ENCODE data around the gene BORA.
"Not testable (repeated sequence)": the region's sequence is repeated elsewhere in the genome, so short reads cannot be mapped to it uniquely, and the experiment has no call there.

The BORA gene

GRCh38 chr13:72774019-72774418 lies 46.3 kb downstream of the BORA start:
- no peak for DNase-seq

GRCh38 chr13:72781451-72782439 lies 54.0 kb downstream of the BORA start, which contains the start of the genes DIS3 and PIBF1:
TSS of gene DIS3 (minus strand) at chr13:72781900. CDS start at chr13:72781832, 68 bp downstream.
TSS of gene PIBF1 (plus strand) at chr13:72782133. CDS start at chr13:72783470, 1,337 bp downstream.
- peak; percentile 100 for DNase-seq

GRCh38 chr13:72782717-72783116 lies 55.0 kb downstream of the BORA start:
- peak; percentile 44 for DNase-seq

DNA sequence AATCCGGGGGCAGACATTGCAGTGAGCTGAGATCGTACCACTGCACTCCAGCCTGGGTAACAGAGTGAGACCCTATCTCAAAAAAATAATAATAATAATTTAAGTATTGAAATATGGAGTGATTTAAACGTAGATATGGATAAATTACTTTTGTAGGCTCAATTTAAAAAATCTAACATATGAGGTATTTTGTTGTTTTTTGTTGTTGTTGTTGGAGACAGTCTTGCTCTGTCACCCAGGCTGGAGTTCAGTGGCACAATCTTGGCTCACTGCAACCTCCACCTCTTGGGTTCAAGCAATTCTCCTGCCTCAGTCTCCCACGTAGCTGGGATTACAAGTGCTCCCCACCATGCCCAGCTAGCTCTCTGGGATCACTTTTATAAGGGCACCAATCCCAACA lies 57.0 kb downstream of the BORA start:
- not testable (repeated sequence) for DNase-seq

- DNase-seq = no peak
Measured at GRCh38 chr13:72788831-72789230, 61.1 kb downstream of the BORA start.

- no peak for DNase-seq
Measured at GRCh38 chr13:72792640-72793039, 64.9 kb downstream of the BORA start.

DNA sequence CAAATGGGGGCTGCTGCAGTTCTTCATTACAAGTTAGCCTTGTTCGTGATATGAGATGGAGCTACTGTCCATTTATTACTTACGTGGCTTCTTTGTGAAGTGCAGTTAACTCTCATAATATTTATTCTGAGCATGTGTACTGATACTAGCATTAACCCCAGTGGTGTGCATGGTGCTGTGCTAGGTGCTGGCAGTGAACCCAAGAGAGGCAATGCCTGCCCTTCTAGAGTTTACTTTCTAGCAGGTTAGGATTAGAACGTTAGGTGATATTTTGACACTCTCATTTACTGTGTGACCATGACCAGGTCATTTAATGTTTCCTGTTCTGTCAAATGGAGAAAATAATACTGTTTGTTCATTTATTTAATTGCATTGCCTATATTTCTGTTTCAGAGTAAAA lies 71.1 kb downstream of the BORA start:
- DNase-seq = no peak

DNA sequence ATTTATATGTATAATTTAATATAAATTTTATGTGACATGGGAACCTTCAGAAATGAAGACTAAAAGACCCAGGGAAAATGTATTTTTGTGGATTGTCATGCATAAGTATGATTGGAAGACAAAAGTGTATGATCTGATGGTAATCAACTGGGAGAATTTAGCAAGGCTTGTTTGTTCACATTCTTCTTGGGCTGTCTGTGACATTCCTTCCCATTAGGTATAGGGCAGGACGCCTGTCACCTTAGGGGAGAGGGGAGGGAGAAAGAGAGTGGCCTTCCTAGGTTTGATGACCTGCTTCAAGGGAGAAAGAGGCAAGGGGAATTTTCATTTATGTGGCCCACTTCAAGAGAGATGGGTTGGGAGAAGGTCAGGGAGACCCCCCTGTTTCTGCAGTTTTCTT lies 76.6 kb downstream of the BORA start:
- DNase-seq = no peak
